Measurements from ENCODE around the gene MST1.
"Not testable (repeated sequence)": the region's sequence is repeated elsewhere in the genome, so short reads cannot be mapped to it uniquely, and the experiment has no call there.

The MST1 gene

GRCh38 chr3:49702672-49703071, 13.4 kb upstream of the MST1 start:
- no peak overlapping the region for H3K4me3 ChIP-seq (ENCODE audit: low read length)
- peaks cover 40% of the 10 kb centered on the region for H3K36me3 ChIP-seq (ENCODE audit: insufficient read depth, low read length)
- no peaks in the 10 kb centered on the region for H3K27me3 ChIP-seq (ENCODE audit: insufficient read depth, low read length)
- H2AFZ ChIP-seq (ENCODE audit: low read depth, low read length) = no peak overlapping the region
- H3K4me1 ChIP-seq (ENCODE audit: insufficient read depth, low read length) = no peaks in the 10 kb centered on the region
- H3K9me3 ChIP-seq (ENCODE audit: low read length) = no peaks in the 10 kb centered on the region

GRCh38 chr3:49701388-49702077, 12.3 kb upstream of the MST1 start:
- H3K36me3 ChIP-seq (ENCODE audit: insufficient read depth, low read length) = peaks cover 39% of the 10 kb centered on the region
- H3K4me1 ChIP-seq (ENCODE audit: insufficient read depth, low read length) = no peaks in the 10 kb centered on the region
- H3K4me3 ChIP-seq (ENCODE audit: low read length) = no peak overlapping the region
- no peaks in the 10 kb centered on the region for H3K27me3 ChIP-seq (ENCODE audit: insufficient read depth, low read length)
- H3K9me3 ChIP-seq (ENCODE audit: low read length) = no peaks in the 10 kb centered on the region
- H2AFZ ChIP-seq (ENCODE audit: low read depth, low read length) = no peak overlapping the region

GRCh38 chr3:49700453-49701128, 11.3 kb upstream of the MST1 start:
- Histone ChIP-seq H2AFZ (ENCODE audit: low read depth, low read length) (no peak overlapping the region), H3K4me3 (ENCODE audit: low read length) (no peak overlapping the region), H3K4me1 (ENCODE audit: insufficient read depth, low read length) (no peaks in the 10 kb centered on the region), H3K27me3 (ENCODE audit: insufficient read depth, low read length) (no peaks in the 10 kb centered on the region), H3K9me3 (ENCODE audit: low read length) (no peaks in the 10 kb centered on the region), H3K36me3 (ENCODE audit: insufficient read depth, low read length) (peaks cover 34% of the 10 kb centered on the region)

GRCh38 chr3:49700014-49700413, 10.7 kb upstream of the MST1 start:
- Histone ChIP-seq H3K36me3 (ENCODE audit: insufficient read depth, low read length) (peaks cover 31% of the 10 kb centered on the region), H3K27me3 (ENCODE audit: insufficient read depth, low read length) (no peaks in the 10 kb centered on the region)

GRCh38 chr3:49699281-49699979, 10.2 kb upstream of the MST1 start:
- Histone ChIP-seq H3K9me3 (ENCODE audit: low read length) (no peaks in the 10 kb centered on the region), H3K27me3 (ENCODE audit: insufficient read depth, low read length) (no peaks in the 10 kb centered on the region), H3K36me3 (ENCODE audit: insufficient read depth, low read length) (peaks cover 25% of the 10 kb centered on the region), H3K4me1 (ENCODE audit: insufficient read depth, low read length) (no peaks in the 10 kb centered on the region), H3K4me3 (ENCODE audit: low read length) (no peak overlapping the region), H2AFZ (ENCODE audit: low read depth, low read length) (no peak overlapping the region)

More at GRCh38 chr3:49700014-49700413, 10.7 kb upstream of the MST1 start:
- Histone ChIP-seq H3K4me1 (ENCODE audit: insufficient read depth, low read length) (no peaks in the 10 kb centered on the region), H2AFZ (ENCODE audit: low read depth, low read length) (no peak overlapping the region), H3K9me3 (ENCODE audit: low read length) (no peaks in the 10 kb centered on the region), H3K4me3 (ENCODE audit: low read length) (no peak overlapping the region)

GRCh38 chr3:49695350-49696015, 6.2 kb upstream of the MST1 start:
- H2AFZ ChIP-seq (ENCODE audit: low read depth, low read length); H3K4me3 ChIP-seq (ENCODE audit: low read length); H3K36me3 ChIP-seq (ENCODE audit: insufficient read depth, low read length): not testable (repeated sequence)

GRCh38 chr3:49694409-49695070, 5.3 kb upstream of the MST1 start:
- H3K27me3 ChIP-seq (ENCODE audit: insufficient read depth, low read length) = not testable (repeated sequence)

More at GRCh38 chr3:49695350-49696015, 6.2 kb upstream of the MST1 start:
- not testable (repeated sequence) for H3K27me3 ChIP-seq (ENCODE audit: insufficient read depth, low read length); H3K9me3 ChIP-seq (ENCODE audit: low read length); H3K4me1 ChIP-seq (ENCODE audit: insufficient read depth, low read length)

GRCh38 chr3:49691481-49691880, 2.2 kb upstream of the MST1 start:
- not testable (repeated sequence) for H3K4me3 ChIP-seq (ENCODE audit: low read length); H2AFZ ChIP-seq (ENCODE audit: low read depth, low read length); H3K9me3 ChIP-seq (ENCODE audit: low read length); H3K36me3 ChIP-seq (ENCODE audit: insufficient read depth, low read length); H3K27me3 ChIP-seq (ENCODE audit: insufficient read depth, low read length)
- peaks cover 13% of the 10 kb centered on the region for H3K4me1 ChIP-seq (ENCODE audit: insufficient read depth, low read length)

More at GRCh38 chr3:49694409-49695070, 5.3 kb upstream of the MST1 start:
- not testable (repeated sequence) for H2AFZ ChIP-seq (ENCODE audit: low read depth, low read length); H3K4me3 ChIP-seq (ENCODE audit: low read length); H3K9me3 ChIP-seq (ENCODE audit: low read length); H3K4me1 ChIP-seq (ENCODE audit: insufficient read depth, low read length); H3K36me3 ChIP-seq (ENCODE audit: insufficient read depth, low read length)

- not testable (repeated sequence) for H3K27me3 ChIP-seq (ENCODE audit: insufficient read depth, low read length); H3K9me3 ChIP-seq (ENCODE audit: low read length); H3K36me3 ChIP-seq (ENCODE audit: insufficient read depth, low read length); H2AFZ ChIP-seq (ENCODE audit: low read depth, low read length)
- H3K4me1 ChIP-seq (ENCODE audit: insufficient read depth, low read length) = peaks cover 13% of the 10 kb centered on the region
- H3K4me3 ChIP-seq (ENCODE audit: low read length) = peak overlapping the region; percentile 79
Measured at GRCh38 chr3:49690856-49691255, 1.6 kb upstream of the MST1 start.

- H3K4me3 ChIP-seq (ENCODE audit: low read length) = peak overlapping the region; percentile 79
- H3K27me3 ChIP-seq (ENCODE audit: insufficient read depth, low read length) = not testable (repeated sequence)
- peaks cover 13% of the 10 kb centered on the region for H3K4me1 ChIP-seq (ENCODE audit: insufficient read depth, low read length)
Measured at GRCh38 chr3:49689908-49690624, 792 bp upstream of the MST1 start.

GRCh38 chr3:49688338-49689045, 782 bp downstream of the MST1 start:
- peak overlapping the region; percentile 79 for H3K4me3 ChIP-seq (ENCODE audit: low read length)
- not testable (repeated sequence) for H3K36me3 ChIP-seq (ENCODE audit: insufficient read depth, low read length); H3K27me3 ChIP-seq (ENCODE audit: insufficient read depth, low read length); H3K9me3 ChIP-seq (ENCODE audit: low read length)
- peak overlapping the region; percentile 46 for H2AFZ ChIP-seq (ENCODE audit: low read depth, low read length)
- H3K4me1 ChIP-seq (ENCODE audit: insufficient read depth, low read length) = peaks cover 13% of the 10 kb centered on the region

More at GRCh38 chr3:49689908-49690624, 792 bp upstream of the MST1 start:
- H2AFZ ChIP-seq (ENCODE audit: low read depth, low read length) = peak overlapping the region; percentile 46
- not testable (repeated sequence) for H3K36me3 ChIP-seq (ENCODE audit: insufficient read depth, low read length); H3K9me3 ChIP-seq (ENCODE audit: low read length)

- not testable (repeated sequence) for H2AFZ ChIP-seq (ENCODE audit: low read depth, low read length); H3K27me3 ChIP-seq (ENCODE audit: insufficient read depth, low read length); H3K4me3 ChIP-seq (ENCODE audit: low read length); H3K9me3 ChIP-seq (ENCODE audit: low read length)
- H3K36me3 ChIP-seq (ENCODE audit: insufficient read depth, low read length) = peaks cover 17% of the 10 kb centered on the region
- H3K4me1 ChIP-seq (ENCODE audit: insufficient read depth, low read length) = peaks cover 13% of the 10 kb centered on the region
Measured at GRCh38 chr3:49687424-49687795, 1.9 kb downstream of the MST1 start.

All from neuron (in vitro differentiated cells).